ENCODE data around the gene HLA-DQA1.
"Not testable (repeated sequence)": the region's sequence is repeated elsewhere in the genome, so short reads cannot be mapped to it uniquely, and the experiment has no call there.

The HLA-DQA1 gene

DNA sequence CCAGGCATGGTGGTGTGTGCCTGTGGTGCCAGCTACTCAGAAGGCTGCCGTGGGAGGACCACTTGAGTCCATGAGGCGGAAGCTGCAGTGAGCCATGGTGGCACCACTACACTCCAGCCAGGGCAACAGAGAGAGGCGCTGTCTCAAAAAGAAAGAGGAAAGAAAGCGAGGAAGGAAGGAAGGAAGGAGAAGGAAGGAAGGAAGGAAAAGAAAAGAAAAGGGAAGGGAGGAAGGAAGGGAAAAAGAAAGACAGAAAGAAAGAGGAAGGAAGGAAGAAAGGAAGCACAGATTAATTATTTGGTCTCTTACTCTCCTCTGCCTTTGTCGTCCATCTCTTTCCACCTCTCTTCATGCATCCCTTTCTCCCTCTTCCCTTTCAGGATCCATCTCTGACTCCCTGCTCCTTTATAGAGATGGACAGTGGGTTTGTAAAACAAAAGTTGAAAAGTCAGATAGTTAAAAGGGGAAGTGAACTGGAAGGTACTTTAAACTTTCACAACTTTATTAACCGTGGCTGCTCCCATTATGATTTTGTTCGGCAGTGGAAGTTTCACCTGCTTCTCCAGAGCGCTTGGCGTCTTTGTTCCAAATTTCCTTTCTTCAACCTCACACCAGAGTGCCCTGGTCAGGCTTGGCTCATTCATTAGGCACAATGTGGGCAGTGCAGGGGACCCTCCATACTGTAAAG, 1.5 kb downstream of the HLA-DQA1 start:
- DNase-seq (ENCODE audit: extremely low spot score) = no peak
- TF ChIP-seq, protein P1, sequence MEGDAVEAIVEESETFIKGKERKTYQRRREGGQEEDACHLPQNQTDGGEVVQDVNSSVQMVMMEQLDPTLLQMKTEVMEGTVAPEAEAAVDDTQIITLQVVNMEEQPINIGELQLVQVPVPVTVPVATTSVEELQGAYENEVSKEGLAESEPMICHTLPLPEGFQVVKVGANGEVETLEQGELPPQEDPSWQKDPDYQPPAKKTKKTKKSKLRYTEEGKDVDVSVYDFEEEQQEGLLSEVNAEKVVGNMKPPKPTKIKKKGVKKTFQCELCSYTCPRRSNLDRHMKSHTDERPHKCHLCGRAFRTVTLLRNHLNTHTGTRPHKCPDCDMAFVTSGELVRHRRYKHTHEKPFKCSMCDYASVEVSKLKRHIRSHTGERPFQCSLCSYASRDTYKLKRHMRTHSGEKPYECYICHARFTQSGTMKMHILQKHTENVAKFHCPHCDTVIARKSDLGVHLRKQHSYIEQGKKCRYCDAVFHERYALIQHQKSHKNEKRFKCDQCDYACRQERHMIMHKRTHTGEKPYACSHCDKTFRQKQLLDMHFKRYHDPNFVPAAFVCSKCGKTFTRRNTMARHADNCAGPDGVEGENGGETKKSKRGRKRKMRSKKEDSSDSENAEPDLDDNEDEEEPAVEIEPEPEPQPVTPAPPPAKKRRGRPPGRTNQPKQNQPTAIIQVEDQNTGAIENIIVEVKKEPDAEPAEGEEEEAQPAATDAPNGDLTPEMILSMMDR (IDR thresholded peaks at IDR 0.05; ENCODE audit: control extremely low read depth, extremely low read depth, low read depth, missing control alignments) = no peak
- ChIA-PET CTCF (interaction anchor here (1.3 to 2.5 kb wide), 4 partner anchors 11 to 53 kb away, joined by 3 to 11 read pairs (median 5); no protein-coding TSS in a partner anchor), POLR2A (interaction anchor here (2.5 kb wide), 1 partner anchor 16 kb away, joined by 8 read pairs; no protein-coding TSS in a partner anchor)

- TF ChIP-seq, protein P1 (IDR thresholded peaks at IDR 0.05; ENCODE audit: control extremely low read depth, extremely low read depth, low read depth, missing control alignments) = no peak
- POLR2A ChIA-PET = interaction anchor here (1.0 kb wide), 1 partner anchor 201 kb away, joined by 4 read pairs; no protein-coding TSS in a partner anchor
- CTCF ChIA-PET = no interaction called here
- DNase-seq (ENCODE audit: extremely low spot score) = no peak
Measured at GRCh38 chr6:32639440-32640394, 2.5 kb downstream of the HLA-DQA1 start.

DNA sequence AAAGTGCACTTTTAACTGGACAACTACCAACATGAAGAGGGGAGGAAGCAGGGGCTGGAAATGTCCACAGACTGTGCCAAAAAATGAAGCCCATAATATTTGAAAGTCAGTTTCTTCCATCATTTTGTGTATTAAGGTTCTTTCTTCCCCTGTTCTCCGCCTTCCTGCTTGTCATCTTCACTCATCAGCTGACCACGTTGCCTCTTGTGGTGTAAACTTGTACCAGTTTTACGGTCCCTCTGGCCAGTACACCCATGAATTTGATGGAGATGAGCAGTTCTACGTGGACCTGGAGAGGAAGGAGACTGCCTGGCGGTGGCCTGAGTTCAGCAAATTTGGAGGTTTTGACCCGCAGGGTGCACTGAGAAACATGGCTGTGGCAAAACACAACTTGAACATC, 3.9 kb downstream of the HLA-DQA1 start:
- no peak for DNase-seq (ENCODE audit: extremely low spot score)
- POLR2A ChIA-PET = interaction anchor here (0.6 to 1.2 kb wide), 2 partner anchors 105 to 194 kb away, joined by 3 read pairs; no protein-coding TSS in a partner anchor
- TF ChIP-seq, protein P1 (IDR thresholded peaks at IDR 0.05; ENCODE audit: control extremely low read depth, extremely low read depth, low read depth, missing control alignments) = no peak
- CTCF ChIA-PET = no interaction called here

GRCh38 chr6:32641785-32642719, 4.8 kb downstream of the HLA-DQA1 start:
- DNase-seq (ENCODE audit: extremely low spot score); CTCF ChIA-PET: not testable (repeated sequence)
- POLR2A ChIA-PET = interaction anchor here (0.6 to 1.2 kb wide), 2 partner anchors 104 to 195 kb away, joined by 3 read pairs; no protein-coding TSS in a partner anchor

- POLR2A ChIA-PET = interaction anchor here (0.5 kb wide), 1 partner anchor 222 kb away, joined by 3 read pairs; no protein-coding TSS in a partner anchor
Measured at GRCh38 chr6:32642720-32643106, 5.5 kb downstream of the HLA-DQA1 start.

DNA sequence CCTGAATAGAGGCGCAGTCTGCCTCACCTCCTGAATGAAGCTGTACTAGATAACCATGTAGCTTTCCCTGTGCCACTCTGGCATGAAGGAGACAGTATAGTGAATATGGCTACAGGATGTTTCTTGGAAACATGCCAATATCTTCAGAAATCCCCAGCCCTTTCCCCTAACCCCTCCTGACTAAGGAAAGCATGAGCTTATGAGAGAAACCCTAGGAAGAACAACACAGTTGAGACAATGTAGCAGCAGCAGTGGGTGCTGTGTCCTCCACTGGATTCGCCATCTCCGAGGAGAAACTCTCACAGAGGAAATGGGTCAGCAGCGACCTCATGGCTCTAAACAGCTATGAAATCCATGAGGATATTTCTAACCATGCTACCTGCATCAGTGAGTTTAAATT, 6.7 kb downstream of the HLA-DQA1 start:
- ChIA-PET CTCF (interaction anchor here (1.1 kb wide), 1 partner anchor 57 kb away, joined by 5 read pairs; no protein-coding TSS in a partner anchor), POLR2A (interaction anchor here (0.7 to 1.0 kb wide), 2 partner anchors 8 to 56 kb away, joined by 3 read pairs; no protein-coding TSS in a partner anchor)
- TF ChIP-seq, protein P1 (IDR thresholded peaks at IDR 0.05; ENCODE audit: control extremely low read depth, extremely low read depth, low read depth, missing control alignments) = no peak

More at GRCh38 chr6:32642720-32643106, 5.5 kb downstream of the HLA-DQA1 start:
- CTCF ChIA-PET = no interaction called here
- TF ChIP-seq, protein P1 (IDR thresholded peaks at IDR 0.05; ENCODE audit: control extremely low read depth, extremely low read depth, low read depth, missing control alignments) = no peak
- DNase-seq (ENCODE audit: extremely low spot score) = no peak

More for the DNA sequence above, 6.7 kb downstream of the HLA-DQA1 start:
- no peak for DNase-seq (ENCODE audit: extremely low spot score)
